ENCODE results near the gene GOLGA6D.
"Not testable (repeated sequence)": the region's sequence is repeated elsewhere in the genome, so short reads cannot be mapped to it uniquely, and the experiment has no call there.

GOLGA6D gene

GRCh38 chr15:75313116-75313845, 30.6 kb downstream of the GOLGA6D start:
- DNase-seq = no peak
- Histone ChIP-seq H4K20me1 (ENCODE audit: insufficient read depth, low read length) (no peaks in the 10 kb centered on the region), H3K9ac (ENCODE audit: low read length) (no peak overlapping the region), H3K27ac (ENCODE audit: low read length) (no peak overlapping the region), H3K27me3 (replicated peaks; ENCODE audit: insufficient read depth, low read length) (no peaks in the 10 kb centered on the region), H3K36me3 (replicated peaks; ENCODE audit: insufficient read depth, low read length) (no peaks in the 10 kb centered on the region), H3K4me3 (ENCODE audit: low read length) (no peak overlapping the region), H3K4me2 (ENCODE audit: low read depth, low read length) (no peak overlapping the region), H3K9me2 (replicated peaks; ENCODE audit: insufficient read depth, low read length) (no peaks in the 10 kb centered on the region), H3K9me3 (replicated peaks; ENCODE audit: insufficient read depth, low read length) (no peaks in the 10 kb centered on the region), H3F3A (ENCODE audit: insufficient read depth, low read length) (no peaks in the 10 kb centered on the region), H3K79me2 (ENCODE audit: low read length) (no peaks in the 10 kb centered on the region), H3K4me1 (ENCODE audit: low read length) (no peaks in the 10 kb centered on the region), H2AFZ (ENCODE audit: low read length) (no peak overlapping the region)
- no peak for TF ChIP-seq EZH2 (optimal IDR thresholded peaks at IDR 0.05; ENCODE audit: low read depth, low read length)
- TF ChIP-seq CTCF (IDR thresholded peaks at IDR 0.05; ENCODE audit: low read length) = no peak
- no peak for TF ChIP-seq EZH2phosphoT487 (IDR thresholded peaks at IDR 0.05; ENCODE audit: low read length)

- Histone ChIP-seq H3K4me2 (ENCODE audit: low read depth, low read length) (no peak overlapping the region), H3K4me1 (ENCODE audit: low read length) (no peaks in the 10 kb centered on the region), H4K20me1 (ENCODE audit: insufficient read depth, low read length) (no peaks in the 10 kb centered on the region), H3K9ac (ENCODE audit: low read length) (no peak overlapping the region), H3K27ac (ENCODE audit: low read length) (no peak overlapping the region), H2AFZ (ENCODE audit: low read length) (no peak overlapping the region), H3K9me3 (replicated peaks; ENCODE audit: insufficient read depth, low read length) (no peaks in the 10 kb centered on the region), H3K79me2 (ENCODE audit: low read length) (no peaks in the 10 kb centered on the region), H3K4me3 (ENCODE audit: low read length) (no peak overlapping the region), H3K9me2 (replicated peaks; ENCODE audit: insufficient read depth, low read length) (no peaks in the 10 kb centered on the region), H3F3A (ENCODE audit: insufficient read depth, low read length) (no peaks in the 10 kb centered on the region), H3K36me3 (replicated peaks; ENCODE audit: insufficient read depth, low read length) (no peaks in the 10 kb centered on the region), H3K27me3 (replicated peaks; ENCODE audit: insufficient read depth, low read length) (no peaks in the 10 kb centered on the region)
- DNase-seq = no peak
- TF ChIP-seq EZH2phosphoT487 (IDR thresholded peaks at IDR 0.05; ENCODE audit: low read length) = no peak
- TF ChIP-seq CTCF (IDR thresholded peaks at IDR 0.05; ENCODE audit: low read length) = no peak
- no peak for TF ChIP-seq EZH2 (optimal IDR thresholded peaks at IDR 0.05; ENCODE audit: low read depth, low read length)
These were observed 32.1 kb downstream of the GOLGA6D start for GRCh38 chr15:75314552-75315290.

- H3F3A ChIP-seq (ENCODE audit: insufficient read depth, low read length); H3K36me3 ChIP-seq (replicated peaks; ENCODE audit: insufficient read depth, low read length); H3K9me2 ChIP-seq (replicated peaks; ENCODE audit: insufficient read depth, low read length); H3K9me3 ChIP-seq (replicated peaks; ENCODE audit: insufficient read depth, low read length); H4K20me1 ChIP-seq (ENCODE audit: insufficient read depth, low read length); H2AFZ ChIP-seq (ENCODE audit: low read length); H3K4me3 ChIP-seq (ENCODE audit: low read length); H3K4me1 ChIP-seq (ENCODE audit: low read length); DNase-seq; H3K79me2 ChIP-seq (ENCODE audit: low read length); H3K4me2 ChIP-seq (ENCODE audit: low read depth, low read length); H3K9ac ChIP-seq (ENCODE audit: low read length); H3K27me3 ChIP-seq (replicated peaks; ENCODE audit: insufficient read depth, low read length); H3K27ac ChIP-seq (ENCODE audit: low read length): not testable (repeated sequence)
These were observed 36.7 kb downstream of the GOLGA6D start for GRCh38 chr15:75319231-75319897.

Measured in MM.1S (cell line).